Iris pigment epithelial cell (primary cell): ENCODE data around the gene TGFB2.

Experiments used
- DNase-seq: peaks from one replicate; pipeline ENCODE4 v3.0.0-alpha.2; 2011; ENCODE audit warnings: low read depth

TGFB2 gene

DNA sequence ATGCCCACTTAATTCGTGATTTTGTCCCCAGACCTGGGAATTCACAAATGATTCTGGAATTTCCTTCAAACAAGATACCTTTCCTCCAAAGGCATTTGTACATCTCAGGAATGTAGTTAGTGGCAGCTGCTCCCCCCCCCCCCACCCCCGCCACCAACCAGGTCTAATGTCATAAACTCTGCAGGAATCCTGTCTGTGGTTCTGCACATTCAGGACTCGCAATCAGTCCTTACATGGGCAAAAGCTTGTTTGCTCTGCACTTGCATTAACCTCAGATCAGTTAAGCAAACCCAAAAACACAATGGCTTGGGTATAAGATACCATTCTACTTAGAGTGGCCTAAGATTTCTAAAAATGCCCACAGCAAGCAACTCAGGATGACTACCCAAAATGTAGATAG lies 143.8 kb downstream of the TGFB2 start:
- peak; percentile 86 for DNase-seq

DNA sequence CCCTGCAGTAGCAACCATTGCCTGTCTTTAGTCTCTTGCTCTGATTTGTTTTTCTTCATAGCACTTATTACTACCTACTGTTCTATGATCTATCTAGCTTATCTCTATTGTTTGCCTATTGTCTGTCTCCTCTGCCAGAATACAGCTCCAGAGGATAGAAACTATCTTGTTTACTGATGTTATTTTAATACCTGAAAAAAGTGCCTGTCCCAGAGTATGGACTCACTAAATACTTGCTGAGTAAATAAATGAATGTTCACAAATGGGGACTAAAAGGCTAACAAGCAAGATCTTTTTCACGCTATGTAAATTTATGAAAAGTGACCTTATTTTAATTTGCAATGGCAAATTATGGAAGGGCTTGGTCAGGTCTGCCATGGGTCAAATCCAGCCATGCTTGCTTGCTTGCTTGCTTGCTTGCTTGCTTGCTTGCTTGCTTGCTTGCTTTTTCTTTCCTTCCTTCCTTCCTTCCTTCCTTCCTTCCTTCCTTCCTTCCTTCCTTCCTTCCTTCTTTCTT lies 145.3 kb downstream of the TGFB2 start:
- DNase-seq: no peak

GRCh38 chr1:218492874-218493273 lies 147.7 kb downstream of the TGFB2 start:
- DNase-seq: peak; percentile 68

GRCh38 chr1:218493986-218494385 lies 148.8 kb downstream of the TGFB2 start:
- no peak for DNase-seq
